Uterus (tissue), 2 donors: ENCODE measurements around the gene CRY2.

Experiments
- POLR2A ChIP-seq, 2 donors: fragments of 450-650 bp; IDR thresholded peaks; one replicate each; pipeline ENCODE4 v1.6.1; 2016; ENCODE audit warnings: antibody characterized with exemption in 2 of 2, mild to moderate bottlenecking in 1 of 2, moderate library complexity in 1 of 2
- TF ChIP-seq, protein P1 (sequence below), 4 experiments: fragments of 200-600 bp in 2 of 4; fragments of 450-650 bp in 2 of 4; sonication (generic) in 2 of 4; IDR thresholded peaks; one replicate each; pipeline ENCODE4 v1.5.1; 2016 to 2019; ENCODE audit warnings: antibody characterized with exemption in 4 of 4, mild to moderate bottlenecking in 2 of 4, moderate library complexity in 1 of 4

- no peak for TF ChIP-seq POLR2A (IDR thresholded peaks at IDR 0.05)
- TF ChIP-seq, protein P1, sequence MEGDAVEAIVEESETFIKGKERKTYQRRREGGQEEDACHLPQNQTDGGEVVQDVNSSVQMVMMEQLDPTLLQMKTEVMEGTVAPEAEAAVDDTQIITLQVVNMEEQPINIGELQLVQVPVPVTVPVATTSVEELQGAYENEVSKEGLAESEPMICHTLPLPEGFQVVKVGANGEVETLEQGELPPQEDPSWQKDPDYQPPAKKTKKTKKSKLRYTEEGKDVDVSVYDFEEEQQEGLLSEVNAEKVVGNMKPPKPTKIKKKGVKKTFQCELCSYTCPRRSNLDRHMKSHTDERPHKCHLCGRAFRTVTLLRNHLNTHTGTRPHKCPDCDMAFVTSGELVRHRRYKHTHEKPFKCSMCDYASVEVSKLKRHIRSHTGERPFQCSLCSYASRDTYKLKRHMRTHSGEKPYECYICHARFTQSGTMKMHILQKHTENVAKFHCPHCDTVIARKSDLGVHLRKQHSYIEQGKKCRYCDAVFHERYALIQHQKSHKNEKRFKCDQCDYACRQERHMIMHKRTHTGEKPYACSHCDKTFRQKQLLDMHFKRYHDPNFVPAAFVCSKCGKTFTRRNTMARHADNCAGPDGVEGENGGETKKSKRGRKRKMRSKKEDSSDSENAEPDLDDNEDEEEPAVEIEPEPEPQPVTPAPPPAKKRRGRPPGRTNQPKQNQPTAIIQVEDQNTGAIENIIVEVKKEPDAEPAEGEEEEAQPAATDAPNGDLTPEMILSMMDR (IDR thresholded peaks at IDR 0.05), result no peak
These were observed 78.7 kb downstream of the CRY2 start for GRCh38 chr11:45926001-45926401.
